ENCODE measurements around the gene MGAT5B. TPM values are rescaled to one million over a fixed set of nuclear protein-coding genes. Genes with fewer than 3 reads are reported as not detected.
A peak's percentile ranks its signal among the peaks of the same experiment; 100 is the strongest.

MGAT5B gene
- total RNA-seq, 5 donors from 2014 or later (not counting 1 experiment from before 2014, with no cell fraction given), result 0.15 to 2.4 (median 0.79) TPM

DNA sequence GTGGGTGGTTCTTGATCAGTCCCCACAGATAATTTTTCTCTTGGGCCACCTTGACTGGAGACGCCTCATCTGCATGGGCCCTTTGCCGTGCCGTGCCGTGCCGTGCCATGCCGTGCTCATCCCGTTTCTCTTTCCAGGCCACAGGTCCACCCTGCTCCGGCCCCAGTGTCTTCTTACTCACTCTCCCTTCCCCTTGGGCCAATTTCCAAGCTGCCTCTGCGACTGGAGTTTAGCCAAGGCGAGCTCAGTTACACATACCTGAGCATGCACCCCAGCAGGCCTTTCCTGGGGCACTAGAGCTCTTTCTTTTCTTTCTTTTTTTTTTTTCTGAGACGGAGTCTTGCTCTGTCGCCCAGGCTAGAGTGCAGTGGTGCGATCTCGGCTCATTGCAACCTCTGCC, 40.5 kb upstream of the MGAT5B start:
- Mint-ChIP-seq H3K4me1 (peaks cover 0 to 9% (median 2%) of the 10 kb centered on the region in 3 donors), H3K27me3 (peaks cover 0 to 2% of the 10 kb centered on the region in 2 donors), H3K27ac (no peak overlapping the region), H3K36me3 (no peaks in the 10 kb centered on the region), H3K4me3 (no peak overlapping the region), H3K9me3 (no peaks in the 10 kb centered on the region)
- Histone ChIP-seq H3K4me3 (ENCODE audit: control insufficient read depth in 1 of 2, extremely low read depth in 1 of 2, low read length in 1 of 2) (no peak overlapping the region), H3K27ac (ENCODE audit: low read length) (no peak overlapping the region), H3K9me3 (no peaks in the 10 kb centered on the region), H3K36me3 (ENCODE audit: control insufficient read depth in 2 of 2, extremely low read depth in 1 of 2, insufficient read depth in 1 of 2, low read length in 1 of 2) (no peaks in the 10 kb centered on the region), H3K27me3 (replicated peaks in 1 of 2; ENCODE audit: control insufficient read depth in 2 of 2, extremely low read depth in 1 of 2, insufficient read depth in 2 of 2, low read length in 1 of 2) (peaks cover 0 to 21% of the 10 kb centered on the region in 2 experiments), H3K4me1 (ENCODE audit: control insufficient read depth in 1 of 2, extremely low read depth in 1 of 2, insufficient read depth in 2 of 2, low read length in 2 of 2) (peaks cover 0 to 8% of the 10 kb centered on the region in 2 experiments)
- ATAC-seq (replicated peaks in 1 of 4) (no peak), DNase-seq (no peak)
- CTCF ChIA-PET, result interaction anchor here in 1 of 2 donors (0.7 kb wide), 1 partner anchor 24 kb away, joined by 3 read pairs; no protein-coding TSS in a partner anchor
- 85% methylated on average over 8 of the region's 14 CpGs for WGBS (ENCODE audit: insufficient coverage)
- POLR2A ChIA-PET, result interaction anchor here in 1 of 2 donors (0.6 kb wide), 1 partner anchor 28 kb away, joined by 3 read pairs; no protein-coding TSS in a partner anchor

GRCh38 chr17:76830987-76831715, 37.1 kb upstream of the MGAT5B start:
- H3K4me3 Mint-ChIP-seq, result no peak overlapping the region
- H3K27me3 Mint-ChIP-seq, result peaks cover 0 to 11% of the 10 kb centered on the region in 2 donors
- Histone ChIP-seq H3K4me1 (ENCODE audit: control insufficient read depth in 1 of 2, extremely low read depth in 1 of 2, insufficient read depth in 2 of 2, low read length in 2 of 2) (peaks cover 0 to 8% of the 10 kb centered on the region in 2 experiments), H3K27ac (ENCODE audit: low read length) (no peak overlapping the region), H3K36me3 (ENCODE audit: control insufficient read depth in 2 of 2, extremely low read depth in 1 of 2, insufficient read depth in 1 of 2, low read length in 1 of 2) (no peaks in the 10 kb centered on the region), H3K9me3 (no peaks in the 10 kb centered on the region), H3K27me3 (replicated peaks in 1 of 2; ENCODE audit: control insufficient read depth in 2 of 2, extremely low read depth in 1 of 2, insufficient read depth in 2 of 2, low read length in 1 of 2) (peaks cover 0 to 29% of the 10 kb centered on the region in 2 experiments), H3K4me3 (ENCODE audit: control insufficient read depth in 1 of 2, extremely low read depth in 1 of 2, low read length in 1 of 2) (no peak overlapping the region)
- ATAC-seq (replicated peaks in 1 of 4) (no peak), DNase-seq (no peak)
- H3K36me3 Mint-ChIP-seq, result no peaks in the 10 kb centered on the region
- H3K4me1 Mint-ChIP-seq, result peaks cover 0 to 9% (median 2%) of the 10 kb centered on the region in 3 donors
- ChIA-PET POLR2A (no interaction called here), CTCF (no interaction called here)
- no peaks in the 10 kb centered on the region for H3K9me3 Mint-ChIP-seq
- 89% methylated on average over 6 of the region's 10 CpGs for WGBS (ENCODE audit: insufficient coverage)
- no peak overlapping the region for H3K27ac Mint-ChIP-seq

DNA sequence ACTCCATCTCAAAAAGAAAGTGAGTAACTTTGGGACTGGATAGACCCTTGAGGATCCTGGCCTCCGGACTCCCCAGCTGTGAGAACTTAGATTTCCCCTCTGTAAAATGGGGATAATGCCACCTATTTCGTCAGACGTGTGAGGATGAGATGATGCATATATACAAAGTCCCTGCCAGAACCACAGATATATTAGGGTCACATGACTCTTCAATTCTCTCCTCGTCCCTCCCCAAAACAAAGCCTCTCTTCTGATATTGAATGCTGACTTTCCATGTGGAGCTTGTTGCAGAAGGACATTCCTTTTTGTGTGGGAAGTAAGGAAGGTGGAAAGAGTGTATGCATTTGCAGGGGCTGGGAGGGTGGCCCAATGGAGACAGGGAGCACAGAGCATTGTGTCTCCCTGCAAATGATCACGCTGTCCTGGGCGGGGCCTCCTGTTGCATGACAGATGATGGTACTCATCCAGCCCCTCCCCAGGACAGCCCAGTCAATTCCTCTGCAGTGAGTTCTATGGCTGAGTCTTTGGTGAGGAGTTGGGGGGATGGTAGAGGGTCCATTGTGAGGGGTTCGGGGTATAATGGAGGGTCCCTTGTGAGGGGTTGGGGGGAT, 35.1 kb upstream of the MGAT5B start:
- ChIA-PET POLR2A (no interaction called here), CTCF (interaction anchor here in 1 of 2 donors (0.6 kb wide), 1 partner anchor 12 kb away, joined by 3 read pairs; no protein-coding TSS in a partner anchor)
- 83% methylated on average over 1 of the region's 7 CpGs for WGBS (ENCODE audit: insufficient coverage)
- Mint-ChIP-seq H3K27me3 (peaks cover 0 to 11% of the 10 kb centered on the region in 2 donors), H3K4me3 (no peak overlapping the region), H3K9me3 (no peaks in the 10 kb centered on the region), H3K27ac (no peak overlapping the region), H3K36me3 (no peaks in the 10 kb centered on the region), H3K4me1 (no peaks in the 10 kb centered on the region)
- DNase-seq, result no peak
- peaks cover 0 to 20% of the 10 kb centered on the region in 2 experiments for H3K27me3 ChIP-seq (replicated peaks in 1 of 2; ENCODE audit: control insufficient read depth in 2 of 2, extremely low read depth in 1 of 2, insufficient read depth in 2 of 2, low read length in 1 of 2)
- H3K4me1 ChIP-seq (ENCODE audit: control insufficient read depth in 1 of 2, extremely low read depth in 1 of 2, insufficient read depth in 2 of 2, low read length in 2 of 2), result no peaks in the 10 kb centered on the region
- H3K27ac ChIP-seq (ENCODE audit: low read length), result no peak overlapping the region
- H3K36me3 ChIP-seq (ENCODE audit: control insufficient read depth in 2 of 2, extremely low read depth in 1 of 2, insufficient read depth in 1 of 2, low read length in 1 of 2), result no peaks in the 10 kb centered on the region
- ATAC-seq (replicated peaks in 1 of 4), result no peak
- H3K4me3 ChIP-seq (ENCODE audit: control insufficient read depth in 1 of 2, extremely low read depth in 1 of 2, low read length in 1 of 2), result no peak overlapping the region
- H3K9me3 ChIP-seq, result no peaks in the 10 kb centered on the region

GRCh38 chr17:76833747-76834146, 34.5 kb upstream of the MGAT5B start:
- no peaks in the 10 kb centered on the region for H3K9me3 Mint-ChIP-seq
- Histone ChIP-seq H3K4me3 (ENCODE audit: control insufficient read depth in 1 of 2, extremely low read depth in 1 of 2, low read length in 1 of 2) (no peak overlapping the region), H3K27me3 (replicated peaks in 1 of 2; ENCODE audit: control insufficient read depth in 2 of 2, extremely low read depth in 1 of 2, insufficient read depth in 2 of 2, low read length in 1 of 2) (peaks cover 0 to 20% of the 10 kb centered on the region in 2 experiments), H3K9me3 (no peaks in the 10 kb centered on the region), H3K27ac (ENCODE audit: low read length) (no peak overlapping the region), H3K36me3 (ENCODE audit: control insufficient read depth in 2 of 2, extremely low read depth in 1 of 2, insufficient read depth in 1 of 2, low read length in 1 of 2) (no peaks in the 10 kb centered on the region), H3K4me1 (ENCODE audit: control insufficient read depth in 1 of 2, extremely low read depth in 1 of 2, insufficient read depth in 2 of 2, low read length in 2 of 2) (no peaks in the 10 kb centered on the region)
- DNase-seq, result no peak
- H3K4me1 Mint-ChIP-seq, result no peaks in the 10 kb centered on the region
- WGBS (ENCODE audit: insufficient coverage), result 80% methylated on average over 1 of the region's 4 CpGs
- ATAC-seq (replicated peaks in 1 of 4), result no peak
- ChIA-PET POLR2A (no interaction called here), CTCF (no interaction called here)
- no peaks in the 10 kb centered on the region for H3K36me3 Mint-ChIP-seq
- H3K27ac Mint-ChIP-seq, result no peak overlapping the region
- peaks cover 0 to 9% of the 10 kb centered on the region in 2 donors for H3K27me3 Mint-ChIP-seq
- H3K4me3 Mint-ChIP-seq, result no peak overlapping the region

DNA sequence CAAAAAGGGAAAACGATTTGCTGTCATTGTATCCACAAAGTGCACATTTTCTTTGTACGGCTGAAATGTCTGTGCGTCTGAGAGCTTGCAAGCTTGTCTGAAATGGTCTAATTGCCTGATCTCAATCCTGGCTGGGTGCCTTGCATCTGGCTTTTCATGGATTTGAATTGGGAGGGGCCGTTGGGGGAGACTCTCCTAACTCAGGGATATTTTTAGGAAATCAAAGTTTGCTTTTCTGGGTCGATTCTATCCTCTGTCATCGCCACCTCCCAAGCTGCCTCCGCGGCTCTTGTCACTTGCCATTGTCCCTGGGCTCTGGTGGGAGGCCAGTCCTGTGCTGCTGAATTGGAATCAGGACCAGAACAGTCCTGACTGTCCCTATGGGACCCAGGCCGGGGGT, 33.3 kb upstream of the MGAT5B start:
- ChIA-PET POLR2A (no interaction called here), CTCF (no interaction called here)
- peaks cover 5 to 6% (median 5%) of the 10 kb centered on the region in 3 donors for H3K4me1 Mint-ChIP-seq
- Histone ChIP-seq H3K9me3 (no peaks in the 10 kb centered on the region), H3K4me1 (ENCODE audit: control insufficient read depth in 1 of 2, extremely low read depth in 1 of 2, insufficient read depth in 2 of 2, low read length in 2 of 2) (peaks cover 0 to 8% of the 10 kb centered on the region in 2 experiments), H3K27me3 (replicated peaks in 1 of 2; ENCODE audit: control insufficient read depth in 2 of 2, extremely low read depth in 1 of 2, insufficient read depth in 2 of 2, low read length in 1 of 2) (peaks cover 0 to 22% of the 10 kb centered on the region in 2 experiments), H3K27ac (ENCODE audit: low read length) (no peak overlapping the region), H3K36me3 (ENCODE audit: control insufficient read depth in 2 of 2, extremely low read depth in 1 of 2, insufficient read depth in 1 of 2, low read length in 1 of 2) (no peaks in the 10 kb centered on the region), H3K4me3 (ENCODE audit: control insufficient read depth in 1 of 2, extremely low read depth in 1 of 2, low read length in 1 of 2) (no peak overlapping the region)
- WGBS (ENCODE audit: insufficient coverage), result 68% methylated on average over 5 of the region's 9 CpGs
- H3K4me3 Mint-ChIP-seq, result no peak overlapping the region
- H3K9me3 Mint-ChIP-seq, result no peaks in the 10 kb centered on the region
- H3K27ac Mint-ChIP-seq, result no peak overlapping the region
- H3K27me3 Mint-ChIP-seq, result peaks cover 1 to 10% of the 10 kb centered on the region in 2 donors
- no peaks in the 10 kb centered on the region for H3K36me3 Mint-ChIP-seq
- ATAC-seq (replicated peaks in 1 of 4) (no peak), DNase-seq (no peak)

DNA sequence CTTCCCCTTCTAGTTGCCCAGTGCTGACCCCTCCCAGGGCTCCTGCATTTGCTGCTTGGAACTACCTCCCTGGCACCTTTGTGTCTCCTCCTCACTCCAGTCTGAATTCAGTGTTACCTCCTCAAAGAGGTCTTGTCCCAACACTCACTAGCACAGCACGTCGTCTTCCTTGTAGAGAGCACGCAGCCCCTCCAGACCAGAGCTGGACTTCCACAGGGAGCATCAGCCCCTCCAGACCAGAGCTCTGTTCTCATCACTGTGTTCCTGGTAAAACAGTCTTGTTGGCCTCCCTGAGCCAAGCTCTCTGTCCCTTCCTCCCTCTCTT, 27.8 kb upstream of the MGAT5B start:
- H3K27ac Mint-ChIP-seq, result no peak overlapping the region

More for the DNA sequence above, 27.8 kb upstream of the MGAT5B start:
- H3K27me3 ChIP-seq (replicated peaks in 1 of 2; ENCODE audit: control insufficient read depth in 2 of 2, extremely low read depth in 1 of 2, insufficient read depth in 2 of 2, low read length in 1 of 2), result peaks cover 3 to 57% of the 10 kb centered on the region in 2 experiments
- H3K27me3 Mint-ChIP-seq, result peaks cover 39 to 57% of the 10 kb centered on the region in 2 donors
- no peaks in the 10 kb centered on the region for H3K36me3 ChIP-seq (ENCODE audit: control insufficient read depth in 2 of 2, extremely low read depth in 1 of 2, insufficient read depth in 1 of 2, low read length in 1 of 2)
- ChIA-PET POLR2A (no interaction called here), CTCF (no interaction called here)
- H3K27ac ChIP-seq (ENCODE audit: low read length), result no peak overlapping the region
- H3K4me1 ChIP-seq (ENCODE audit: control insufficient read depth in 1 of 2, extremely low read depth in 1 of 2, insufficient read depth in 2 of 2, low read length in 2 of 2), result peaks cover 0 to 16% of the 10 kb centered on the region in 2 experiments
- H3K36me3 Mint-ChIP-seq, result no peaks in the 10 kb centered on the region
- H3K4me3 Mint-ChIP-seq, result peak overlapping the region in 2 of 3 donors; percentile 30 to 32
- H3K9me3 ChIP-seq, result no peaks in the 10 kb centered on the region
- WGBS (ENCODE audit: insufficient coverage), result 51% methylated on average over 3 of the region's 3 CpGs
- H3K4me1 Mint-ChIP-seq, result peaks cover 13 to 20% (median 18%) of the 10 kb centered on the region in 3 donors
- no peak overlapping the region for H3K4me3 ChIP-seq (ENCODE audit: control insufficient read depth in 1 of 2, extremely low read depth in 1 of 2, low read length in 1 of 2)
- ATAC-seq (replicated peaks in 1 of 4), result peak in 3 of 4 experiments; percentile 5 to 18 (median 10)
- no peaks in the 10 kb centered on the region for H3K9me3 Mint-ChIP-seq
- DNase-seq, result no peak

Data from T-cell (primary cell).